DMS 273 (cell line): ENCODE measurements around the gene RAB44.

Experiments used
- DNase-seq: peaks from one replicate; lab custom pipeline; 2025; ENCODE audit not compliant: unreplicated experiment; lab: John Stamatoyannopoulos, UW

RAB44 gene

DNA sequence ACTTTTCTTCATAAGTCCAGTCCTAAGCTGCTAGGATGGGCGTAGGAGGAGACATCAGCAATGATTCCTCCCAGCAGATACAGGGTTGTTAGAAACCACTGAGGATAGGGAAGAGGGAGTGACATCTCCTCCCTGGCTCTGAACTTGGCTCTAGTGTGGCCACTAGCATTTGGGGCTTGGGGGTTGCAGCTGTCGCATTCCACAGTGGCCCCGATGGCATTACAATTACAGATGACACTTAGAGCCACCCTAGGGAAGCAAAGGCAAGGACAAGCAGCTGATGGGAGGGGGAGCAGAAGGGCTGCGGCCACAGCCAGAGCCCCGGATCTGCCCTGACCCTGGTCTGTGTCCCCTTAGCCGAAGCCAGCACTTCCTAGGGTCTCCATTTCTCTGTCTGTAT is 28.6 kb upstream of the RAB44 start:
- peak; percentile 50 for DNase-seq

DNA sequence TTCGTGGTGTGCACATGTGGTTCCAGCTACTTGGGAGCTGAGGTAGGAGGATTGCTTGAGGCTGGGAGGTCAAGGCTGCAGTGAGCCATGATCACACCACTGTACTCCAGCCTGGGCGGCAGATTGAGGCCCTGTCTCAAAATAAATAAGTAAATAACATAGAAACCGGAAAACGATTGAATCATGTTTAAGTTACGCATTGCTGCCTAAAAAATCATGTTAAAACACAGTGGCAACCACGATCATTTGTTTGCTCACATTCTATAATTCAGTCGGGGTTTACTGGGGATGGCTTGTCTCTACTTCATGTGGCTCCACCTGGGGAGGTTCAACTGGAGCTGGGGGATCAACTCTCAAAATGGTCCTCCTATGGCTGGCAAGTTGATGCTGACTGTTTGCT is 27.4 kb upstream of the RAB44 start:
- DNase-seq = no peak

DNA sequence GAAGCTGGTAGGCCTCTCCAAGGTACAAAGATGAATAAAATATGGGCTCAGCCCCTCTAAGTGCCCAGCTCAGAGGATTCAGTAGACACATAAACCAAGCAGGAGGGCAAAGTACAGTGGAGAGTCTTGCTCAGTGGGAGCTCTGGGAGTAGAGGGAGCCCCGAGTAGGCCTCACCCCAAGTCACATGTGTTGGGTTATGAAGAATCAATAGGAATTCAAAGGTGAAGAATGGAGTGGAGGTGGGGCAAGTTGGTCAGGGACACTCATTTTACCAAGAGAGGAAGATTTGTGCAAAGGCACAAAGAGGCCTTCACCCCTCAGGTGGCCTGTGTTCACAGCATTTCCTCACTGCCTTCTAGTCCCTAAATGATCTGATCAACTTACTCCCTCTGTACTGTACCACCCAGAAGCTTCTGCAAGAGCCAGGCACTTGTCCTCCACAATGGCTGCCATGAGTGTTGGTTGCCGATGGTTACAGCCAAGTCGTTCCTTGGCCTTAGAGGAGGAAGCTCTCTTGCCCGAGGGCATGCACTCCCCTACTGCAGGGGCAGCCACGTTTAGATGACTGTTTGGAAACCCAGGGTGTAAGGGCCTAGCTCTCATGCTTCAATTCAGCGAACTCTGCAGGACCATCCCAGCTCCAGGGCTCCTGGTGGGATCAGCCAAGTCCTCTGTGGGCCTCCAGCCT is 25.8 kb upstream of the RAB44 start:
- no peak for DNase-seq

DNA sequence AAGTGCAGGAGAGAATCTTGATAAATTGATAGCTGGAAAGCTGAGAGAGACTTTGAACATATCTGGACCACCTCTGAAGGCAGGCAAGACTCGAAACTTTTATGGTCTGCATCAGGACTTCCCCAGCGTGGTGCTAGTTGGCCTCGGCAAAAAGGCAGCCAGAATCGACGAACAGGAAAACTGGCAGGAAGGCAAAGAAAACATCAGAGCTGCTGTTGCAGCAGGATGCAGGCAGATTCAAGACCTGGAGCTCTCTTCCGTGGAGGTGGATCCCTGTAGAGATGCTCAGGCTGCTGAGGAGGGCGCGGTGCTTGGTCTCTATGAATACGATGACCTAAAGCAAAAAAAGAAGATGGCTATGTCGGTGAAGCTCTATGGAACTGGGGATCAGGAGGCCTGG is 23.7 kb upstream of the RAB44 start:
- no peak for DNase-seq

DNA sequence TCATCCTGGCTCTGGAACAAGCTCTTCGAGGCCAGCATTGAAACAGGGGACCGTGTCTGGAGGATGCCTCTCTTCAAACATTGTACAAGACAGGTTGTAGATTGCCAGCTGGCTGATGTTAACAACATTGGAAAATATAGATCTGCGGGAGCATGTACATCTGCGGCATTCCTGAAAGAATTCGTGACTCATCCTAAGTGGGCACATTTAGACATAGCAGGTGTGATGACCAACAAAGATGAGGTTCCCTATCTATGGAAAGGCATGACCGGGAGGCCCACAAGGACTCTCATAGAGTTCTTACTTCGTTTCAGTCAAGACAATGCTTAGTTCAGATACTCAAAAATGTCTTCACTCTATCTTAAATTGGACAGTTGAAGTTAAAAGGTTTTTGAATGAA is 22.7 kb upstream of the RAB44 start:
- no peak for DNase-seq

DNA sequence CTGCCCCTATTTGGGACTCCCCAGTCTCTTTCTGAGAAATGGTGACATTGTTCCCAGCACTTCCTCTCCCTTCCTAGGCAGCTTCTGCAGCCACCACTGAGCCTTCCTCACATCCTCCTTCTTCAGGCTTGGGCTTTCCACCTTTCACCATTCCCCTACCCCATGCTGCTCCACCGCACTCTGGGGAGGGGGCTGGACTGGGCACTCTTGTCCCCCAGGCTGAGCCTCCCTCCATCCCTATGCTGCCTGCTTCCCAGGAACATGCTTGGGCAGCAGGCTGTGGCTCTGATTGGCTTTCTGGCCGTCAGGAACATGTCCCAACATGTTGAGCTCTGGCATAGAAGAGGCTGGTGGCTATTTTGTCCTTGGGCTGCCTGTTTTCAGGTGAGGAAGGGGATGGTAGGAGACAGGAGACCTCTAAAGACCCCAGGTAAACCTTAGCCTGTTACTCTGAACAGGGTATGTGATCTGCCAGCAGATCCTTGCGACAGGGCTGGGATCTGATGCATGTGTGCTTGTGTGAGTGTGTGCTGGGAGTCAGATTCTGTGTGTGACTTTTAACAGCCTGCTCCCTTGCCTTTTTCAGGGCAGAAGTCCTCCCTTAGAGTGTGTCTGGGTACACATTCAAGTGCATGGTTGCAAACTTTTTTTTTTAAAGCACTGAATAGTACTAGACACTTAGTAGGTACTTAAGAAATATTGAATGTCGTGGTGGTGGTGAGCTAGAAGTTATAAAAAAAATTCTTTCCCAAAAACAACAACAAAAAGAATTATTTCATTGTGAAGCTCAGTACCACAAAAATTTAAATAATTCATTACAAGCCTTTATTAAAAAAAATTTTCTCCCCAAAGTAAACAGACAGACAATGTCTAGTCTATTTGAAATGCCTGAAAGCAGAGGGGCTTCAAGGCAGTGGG is 21.2 kb upstream of the RAB44 start:
- peak; percentile 52 for DNase-seq

DNA sequence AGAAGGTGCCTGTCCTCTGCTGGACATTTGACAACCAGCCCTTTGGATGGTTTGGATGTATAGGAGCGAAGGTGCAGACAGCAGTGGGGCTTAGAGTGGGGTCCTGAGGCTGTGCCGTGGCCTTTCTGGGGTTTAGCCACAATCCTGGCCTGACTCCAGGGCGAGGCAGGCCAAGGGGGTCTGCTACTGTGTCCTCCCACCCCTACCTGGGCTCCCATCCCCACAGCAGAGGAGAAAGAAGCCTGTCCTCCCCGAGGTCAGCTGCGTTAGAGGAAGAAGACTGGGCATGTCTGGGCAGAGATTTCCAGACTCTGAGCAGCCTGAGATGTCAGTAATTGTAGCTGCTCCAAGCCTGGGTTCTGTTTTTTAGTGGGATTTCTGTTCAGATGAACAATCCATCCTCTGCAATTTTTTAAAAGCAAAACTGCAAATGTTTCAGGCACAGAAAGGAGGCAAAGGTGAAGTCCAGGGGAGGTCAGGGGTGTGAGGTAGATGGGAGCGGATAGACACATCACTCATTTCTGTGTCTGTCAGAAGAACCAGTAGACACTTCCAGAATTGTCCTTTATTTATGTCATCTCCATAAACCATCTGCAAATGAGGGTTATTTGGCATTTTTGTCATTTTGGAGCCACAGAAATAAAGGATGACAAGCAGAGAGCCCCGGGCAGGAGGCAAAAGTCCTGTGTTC is 20.4 kb upstream of the RAB44 start:
- peak; percentile 63 for DNase-seq

DNA sequence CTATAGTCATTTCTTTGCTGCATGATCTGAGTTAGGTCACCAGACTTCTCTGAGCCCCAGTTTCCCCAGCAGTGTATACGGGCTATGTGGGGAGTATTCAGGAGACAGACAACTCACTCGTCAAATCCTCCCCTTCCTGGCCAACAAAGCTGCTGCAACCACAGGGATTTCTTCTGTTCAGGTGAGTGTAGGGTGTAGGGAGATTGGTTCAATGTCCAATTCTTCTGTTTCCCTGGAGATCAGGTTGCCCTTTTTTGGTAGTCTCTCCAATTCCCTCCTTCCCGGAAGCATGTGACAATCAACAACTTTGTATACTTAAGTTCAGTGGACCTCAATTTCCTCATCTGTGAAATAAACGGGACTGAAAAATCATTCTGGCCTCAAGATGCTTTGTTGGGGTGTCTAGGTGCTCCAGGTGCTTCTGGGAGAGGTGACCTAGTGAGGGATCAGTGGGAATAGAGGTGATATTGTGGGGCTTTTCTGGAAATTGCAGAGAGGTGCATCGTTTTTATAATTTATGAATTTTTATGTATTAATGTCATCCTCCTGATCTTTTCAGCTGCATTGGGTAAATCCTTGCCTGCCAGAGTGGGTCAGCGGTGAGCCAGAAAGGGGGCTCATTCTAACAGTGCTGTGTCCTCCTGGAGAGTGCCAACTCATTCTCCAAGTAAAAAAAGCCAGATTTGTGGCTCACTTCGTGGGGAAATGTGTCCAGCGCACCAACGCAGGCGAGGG is 19.7 kb upstream of the RAB44 start:
- DNase-seq = peak; percentile 59

DNA sequence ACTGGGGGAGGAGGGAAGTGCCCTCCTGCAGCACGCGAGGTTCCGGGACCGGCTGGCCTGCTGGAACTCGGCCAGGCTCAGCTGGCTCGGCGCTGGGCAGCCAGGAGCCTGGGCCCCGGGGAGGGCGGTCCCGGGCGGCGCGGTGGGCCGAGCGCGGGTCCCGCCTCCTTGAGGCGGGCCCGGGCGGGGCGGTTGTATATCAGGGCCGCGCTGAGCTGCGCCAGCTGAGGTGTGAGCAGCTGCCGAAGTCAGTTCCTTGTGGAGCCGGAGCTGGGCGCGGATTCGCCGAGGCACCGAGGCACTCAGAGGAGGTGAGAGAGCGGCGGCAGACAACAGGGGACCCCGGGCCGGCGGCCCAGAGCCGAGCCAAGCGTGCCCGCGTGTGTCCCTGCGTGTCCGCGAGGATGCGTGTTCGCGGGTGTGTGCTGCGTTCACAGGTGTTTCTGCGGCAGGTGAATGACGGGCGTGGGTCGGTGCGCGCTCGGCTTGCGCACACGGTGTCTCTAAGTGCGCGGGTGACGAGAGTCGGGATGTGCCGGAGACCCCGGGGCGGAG is 19.1 kb upstream of the RAB44 start, which contains the start of gene CDKN1A:
Gene CDKN1A (plus strand): TSS at position 227 of the 555 bp plus-strand sequence. CDS start 5,388 bp downstream, outside the sequence.
- peak; percentile 98 for DNase-seq

DNA sequence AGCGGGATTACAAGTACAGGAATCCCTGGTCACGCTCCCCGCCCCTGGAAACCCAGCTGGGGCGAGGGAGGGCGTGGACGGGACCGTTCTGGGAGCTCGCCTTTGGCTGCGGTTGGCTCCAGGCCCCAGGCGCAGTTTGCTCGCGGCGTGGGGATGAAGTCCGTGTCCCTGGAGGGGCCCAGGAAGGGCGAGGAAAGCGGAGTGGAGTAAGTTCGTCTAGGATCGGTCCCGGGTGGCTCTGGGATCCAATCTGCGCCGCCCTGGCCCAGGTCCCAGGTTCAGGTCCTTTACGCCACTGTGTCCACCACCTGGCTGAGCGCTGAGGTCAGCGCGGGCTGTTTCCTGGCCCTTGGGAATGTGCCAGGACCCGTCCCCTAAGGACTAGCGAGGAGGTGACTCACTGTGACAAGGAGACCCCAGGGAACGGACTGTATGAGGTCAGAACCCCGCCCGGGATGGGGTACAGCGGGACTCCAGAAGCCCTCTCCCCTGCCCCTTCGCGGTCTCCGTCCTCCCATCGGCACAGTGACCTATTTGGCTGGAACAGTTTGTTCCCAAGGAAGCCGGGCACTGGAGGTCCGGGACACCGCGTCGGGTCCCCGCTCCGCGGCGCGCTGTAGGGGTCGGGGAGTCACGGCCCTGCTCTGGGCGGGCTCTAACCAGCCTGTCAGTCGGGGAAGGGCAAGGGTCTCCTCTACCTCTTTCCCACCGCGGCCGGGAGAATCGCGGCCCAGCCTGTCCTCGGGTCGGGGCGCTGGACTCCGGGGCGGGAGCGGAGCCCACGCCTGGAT is 18.4 kb upstream of the RAB44 start:
- peak; percentile 78 for DNase-seq

DNA sequence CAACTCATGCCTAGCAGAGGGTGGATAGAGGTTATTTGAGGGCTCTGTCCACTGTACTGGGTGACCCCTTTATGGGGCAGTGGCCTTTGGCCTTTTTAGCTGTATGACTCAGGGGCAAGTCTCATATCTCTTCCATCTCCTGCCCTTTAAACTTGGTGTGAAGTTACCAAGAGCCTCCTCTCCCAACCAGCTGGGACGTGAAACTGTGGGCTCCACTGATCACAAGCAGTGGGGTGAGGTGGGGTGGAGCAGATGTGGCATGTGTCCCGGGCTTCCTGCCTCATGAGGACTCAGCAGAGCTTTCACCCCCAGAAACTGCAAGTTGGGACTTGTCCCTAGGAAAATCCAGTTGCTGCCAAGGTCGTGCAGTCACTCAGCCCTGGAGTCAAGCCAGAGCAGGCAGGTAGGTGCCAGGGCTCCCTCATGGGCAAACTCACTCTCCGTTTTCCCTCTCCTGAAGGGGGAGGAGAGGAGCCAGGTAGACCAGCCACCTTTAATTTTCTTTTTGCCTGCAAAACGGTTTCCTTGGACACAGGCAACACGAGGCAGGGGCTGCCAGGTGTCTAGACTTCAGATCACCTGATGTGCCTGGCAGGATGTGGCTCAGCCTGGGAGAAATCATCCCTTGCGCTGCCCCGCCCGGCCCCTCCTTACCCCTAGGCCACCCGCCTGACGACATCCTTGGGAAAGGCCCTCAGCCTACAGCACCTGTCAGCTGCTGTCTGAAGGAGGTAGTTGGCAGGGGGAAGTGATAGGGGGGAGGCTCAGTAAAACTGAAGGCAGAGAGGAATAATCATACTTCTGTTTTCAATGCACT is 15.1 kb upstream of the RAB44 start:
- peak; percentile 93 for DNase-seq

DNA sequence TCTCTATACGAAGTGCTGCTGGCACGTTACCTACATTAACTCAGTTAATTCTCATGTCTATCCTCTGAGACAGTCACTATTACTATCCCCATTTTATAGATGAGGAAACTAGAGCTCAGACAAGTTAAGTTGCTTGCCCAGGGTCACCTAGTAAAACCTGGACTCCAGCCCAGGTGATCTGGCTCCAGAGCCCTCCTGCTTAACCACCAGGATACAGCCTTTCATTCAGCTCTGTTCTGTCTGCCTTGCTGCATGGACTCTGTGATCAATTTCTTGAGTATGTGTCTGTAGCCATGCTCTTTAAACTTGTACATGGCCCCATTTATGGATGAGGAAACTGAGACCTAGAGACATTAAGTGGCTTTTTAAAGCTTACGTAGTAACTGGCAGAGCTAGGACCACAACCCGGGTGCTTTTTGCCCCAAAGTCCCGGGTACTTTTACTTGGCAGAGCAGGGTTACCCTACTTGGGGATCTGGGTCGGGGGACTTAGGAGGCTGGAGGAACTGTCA is 14.4 kb upstream of the RAB44 start:
- no peak for DNase-seq

DNA sequence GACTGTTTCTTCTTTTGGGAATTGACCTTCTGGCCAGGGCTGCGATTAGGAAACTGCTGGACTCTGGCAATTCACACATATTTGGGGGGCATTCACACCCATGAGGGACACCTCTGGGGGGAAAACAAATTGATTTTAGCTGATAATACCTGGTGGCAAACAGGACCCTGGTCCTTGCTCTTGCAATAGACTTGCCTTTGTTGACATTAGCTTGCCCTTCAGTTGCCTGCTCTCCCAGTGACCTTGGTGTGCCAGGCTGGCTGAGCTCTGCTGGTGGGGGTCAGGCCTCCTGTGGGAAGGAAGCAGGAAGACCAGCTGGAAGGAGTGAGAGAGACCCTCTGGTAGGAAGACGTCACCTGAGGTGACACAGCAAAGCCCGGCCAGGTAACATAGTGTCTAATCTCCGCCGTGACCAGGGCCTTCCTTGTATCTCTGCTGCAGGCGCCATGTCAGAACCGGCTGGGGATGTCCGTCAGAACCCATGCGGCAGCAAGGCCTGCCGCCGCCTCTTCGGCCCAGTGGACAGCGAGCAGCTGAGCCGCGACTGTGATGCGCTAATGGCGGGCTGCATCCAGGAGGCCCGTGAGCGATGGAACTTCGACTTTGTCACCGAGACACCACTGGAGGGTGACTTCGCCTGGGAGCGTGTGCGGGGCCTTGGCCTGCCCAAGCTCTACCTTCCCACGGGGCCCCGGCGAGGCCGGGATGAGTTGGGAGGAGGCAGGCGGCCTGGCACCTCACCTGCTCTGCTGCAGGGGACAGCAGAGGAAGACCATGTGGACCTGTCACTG is 13.8 kb upstream of the RAB44 start:
- DNase-seq = no peak

DNA sequence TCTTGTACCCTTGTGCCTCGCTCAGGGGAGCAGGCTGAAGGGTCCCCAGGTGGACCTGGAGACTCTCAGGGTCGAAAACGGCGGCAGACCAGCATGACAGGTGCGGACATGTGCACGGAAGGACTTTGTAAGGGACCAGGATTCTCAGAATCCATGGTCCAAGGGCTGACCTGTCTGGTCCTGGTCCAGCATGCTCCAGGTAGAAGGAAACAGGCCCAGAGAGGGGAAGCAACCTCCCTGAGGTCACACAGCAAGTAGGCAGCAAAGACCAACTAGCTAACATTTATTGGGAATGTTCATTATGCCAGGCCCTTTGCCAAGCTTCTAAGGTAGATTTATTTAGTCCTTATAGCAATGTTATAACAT is 13.2 kb upstream of the RAB44 start:
- DNase-seq = no peak

DNA sequence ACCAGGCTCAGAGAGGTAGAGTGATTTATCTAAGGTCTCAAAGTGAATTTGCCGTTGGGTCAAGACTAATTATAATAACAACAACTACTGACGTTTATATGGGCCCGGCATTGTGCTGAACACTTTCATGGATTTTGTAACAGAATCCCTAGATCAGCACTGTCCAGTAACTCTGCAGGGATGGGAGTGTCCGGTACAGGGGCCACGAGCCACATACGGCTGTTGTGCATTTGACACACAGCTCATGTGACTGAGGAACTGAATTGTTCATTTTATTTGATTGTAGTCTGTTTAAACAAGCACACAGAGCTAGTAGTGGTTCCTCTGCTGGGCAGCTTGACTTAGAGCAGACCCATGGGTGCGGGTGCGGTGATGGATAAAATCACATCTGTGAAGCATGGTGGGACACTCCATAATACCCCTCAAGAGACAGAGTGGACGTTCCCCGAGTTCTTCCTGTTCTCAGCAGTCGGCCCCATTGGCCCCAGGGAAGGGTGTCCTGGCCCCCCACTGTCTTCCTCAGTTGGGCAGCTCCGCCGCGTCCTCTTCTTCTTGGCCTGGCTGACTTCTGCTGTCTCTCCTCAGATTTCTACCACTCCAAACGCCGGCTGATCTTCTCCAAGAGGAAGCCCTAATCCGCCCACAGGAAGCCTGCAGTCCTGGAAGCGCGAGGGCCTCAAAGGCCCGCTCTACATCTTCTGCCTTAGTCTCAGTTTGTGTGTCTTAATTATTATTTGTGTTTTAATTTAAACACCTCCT is 12.3 kb upstream of the RAB44 start:
- no peak for DNase-seq

DNA sequence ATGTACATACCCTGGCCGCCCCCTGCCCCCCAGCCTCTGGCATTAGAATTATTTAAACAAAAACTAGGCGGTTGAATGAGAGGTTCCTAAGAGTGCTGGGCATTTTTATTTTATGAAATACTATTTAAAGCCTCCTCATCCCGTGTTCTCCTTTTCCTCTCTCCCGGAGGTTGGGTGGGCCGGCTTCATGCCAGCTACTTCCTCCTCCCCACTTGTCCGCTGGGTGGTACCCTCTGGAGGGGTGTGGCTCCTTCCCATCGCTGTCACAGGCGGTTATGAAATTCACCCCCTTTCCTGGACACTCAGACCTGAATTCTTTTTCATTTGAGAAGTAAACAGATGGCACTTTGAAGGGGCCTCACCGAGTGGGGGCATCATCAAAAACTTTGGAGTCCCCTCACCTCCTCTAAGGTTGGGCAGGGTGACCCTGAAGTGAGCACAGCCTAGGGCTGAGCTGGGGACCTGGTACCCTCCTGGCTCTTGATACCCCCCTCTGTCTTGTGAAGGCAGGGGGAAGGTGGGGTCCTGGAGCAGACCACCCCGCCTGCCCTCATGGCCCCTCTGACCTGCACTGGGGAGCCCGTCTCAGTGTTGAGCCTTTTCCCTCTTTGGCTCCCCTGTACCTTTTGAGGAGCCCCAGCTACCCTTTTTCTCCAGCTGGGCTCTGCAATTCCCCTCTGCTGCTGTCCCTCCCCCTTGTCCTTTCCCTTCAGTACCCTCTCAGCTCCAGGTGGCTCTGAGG is 11.5 kb upstream of the RAB44 start:
- DNase-seq = no peak
